Measurements from ENCODE around the gene SLC41A2. TPM values are rescaled to one million over a fixed set of nuclear protein-coding genes. Genes with fewer than 3 reads are reported as not detected.

Gene SLC41A2
- total and polyA plus RNA-seq, 9 of the 15 experiments (the other 6 are each of a cell fraction or from before 2014, with no cell fraction given), result 0.01 to 0.89 (median 0.16) TPM; not detected in 1

DNA sequence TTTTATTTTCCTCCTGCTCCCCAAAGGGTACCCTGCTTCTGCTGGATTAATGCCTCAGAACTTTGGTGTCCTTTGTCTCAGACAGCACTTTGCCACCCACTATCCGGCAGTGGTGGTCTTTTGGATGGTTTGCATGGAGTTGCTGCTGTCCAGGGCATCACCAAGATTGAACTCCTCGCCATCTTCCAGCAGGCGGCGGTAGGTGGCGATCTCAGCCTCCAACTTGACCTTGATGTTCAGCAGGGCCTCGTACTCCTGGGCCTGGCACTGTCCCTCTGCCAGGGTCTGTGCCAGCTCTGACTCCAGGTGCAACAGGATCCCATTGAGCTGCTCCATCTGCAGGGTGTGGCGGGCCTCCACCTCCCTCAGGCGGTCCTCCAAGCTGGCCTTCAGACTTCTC is 18.6 kb upstream of the SLC41A2 start:
- H3K79me2 ChIP-seq (ENCODE audit: control insufficient read depth, insufficient read depth, low read length), result no peaks in the 10 kb centered on the region
- ChIA-PET POLR2A (interaction anchor here (0.8 to 1.8 kb wide), 2 partner anchors 18 to 430 kb away, joined by 3 to 5 read pairs; no protein-coding TSS in a partner anchor), CTCF (ENCODE audit: low intra/inter-chr PET ratio) (no interaction called here)
- H3K9me1 ChIP-seq (ENCODE audit: control insufficient read depth, insufficient read depth, low read length), result no peaks in the 10 kb centered on the region
- H3K36me3 ChIP-seq (ENCODE audit: control insufficient read depth, insufficient read depth, low read length), result no peaks in the 10 kb centered on the region
- H3K9me3 ChIP-seq (replicated peaks; ENCODE audit: control insufficient read depth, insufficient read depth, low read depth, low read length), result no peaks in the 10 kb centered on the region
- no peak overlapping the region for H3K4me2 ChIP-seq (ENCODE audit: insufficient read depth, low read length)
- peak in 1 of 2 experiments; percentile 33; a peak in 1 of 4 replicates for TF ChIP-seq RAD21 (CRISPR knock-in tag; conservative IDR thresholded peaks at IDR 0.05 in 1 of 2, IDR thresholded peaks at IDR 0.05 in 1 of 2)
- TF ChIP-seq, protein P1, sequence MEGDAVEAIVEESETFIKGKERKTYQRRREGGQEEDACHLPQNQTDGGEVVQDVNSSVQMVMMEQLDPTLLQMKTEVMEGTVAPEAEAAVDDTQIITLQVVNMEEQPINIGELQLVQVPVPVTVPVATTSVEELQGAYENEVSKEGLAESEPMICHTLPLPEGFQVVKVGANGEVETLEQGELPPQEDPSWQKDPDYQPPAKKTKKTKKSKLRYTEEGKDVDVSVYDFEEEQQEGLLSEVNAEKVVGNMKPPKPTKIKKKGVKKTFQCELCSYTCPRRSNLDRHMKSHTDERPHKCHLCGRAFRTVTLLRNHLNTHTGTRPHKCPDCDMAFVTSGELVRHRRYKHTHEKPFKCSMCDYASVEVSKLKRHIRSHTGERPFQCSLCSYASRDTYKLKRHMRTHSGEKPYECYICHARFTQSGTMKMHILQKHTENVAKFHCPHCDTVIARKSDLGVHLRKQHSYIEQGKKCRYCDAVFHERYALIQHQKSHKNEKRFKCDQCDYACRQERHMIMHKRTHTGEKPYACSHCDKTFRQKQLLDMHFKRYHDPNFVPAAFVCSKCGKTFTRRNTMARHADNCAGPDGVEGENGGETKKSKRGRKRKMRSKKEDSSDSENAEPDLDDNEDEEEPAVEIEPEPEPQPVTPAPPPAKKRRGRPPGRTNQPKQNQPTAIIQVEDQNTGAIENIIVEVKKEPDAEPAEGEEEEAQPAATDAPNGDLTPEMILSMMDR (IDR thresholded peaks at IDR 0.05 in 2 of 3, conservative IDR thresholded peaks at IDR 0.05 in 1 of 3; ENCODE audit: insufficient read depth in 2 of 3, low read depth in 1 of 3, low read length in 3 of 3), result peak; percentile 28 to 50 (median 45); a peak in 3 of 6 replicates
- TF ChIP-seq, protein P2, sequence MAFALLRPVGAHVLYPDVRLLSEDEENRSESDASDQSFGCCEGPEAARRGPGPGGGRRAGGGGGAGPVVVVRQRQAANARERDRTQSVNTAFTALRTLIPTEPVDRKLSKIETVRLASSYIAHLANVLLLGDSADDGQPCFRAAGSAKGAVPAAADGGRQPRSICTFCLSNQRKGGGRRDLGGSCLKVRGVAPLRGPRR (CRISPR knock-in tag; IDR thresholded peaks at IDR 0.05), result no peak
- TF ChIP-seq ESRRA (IDR thresholded peaks at IDR 0.05; ENCODE audit: borderline replicate concordance, low read depth), result peak; percentile 60
- H3K4me3 ChIP-seq, result no peak overlapping the region
- in situ Hi-C loops (cut with MboI) (no loop called here), intact Hi-C loops (cut with micrococcal nuclease) (no loop called here)
- 12% methylated on average over 8 of the region's 8 CpGs for WGBS (ENCODE audit: insufficient coverage, low coverage, missing lambda C conversion rate)
- FAIRE-seq (no peak), ATAC-seq (no peak), DNase-seq (ENCODE audit: extremely low read depth in 1 of 4, low spot score in 3 of 4) (peak in 1 of 4 experiments; percentile 19)
- peaks cover 2 to 7% of the 10 kb centered on the region in 2 experiments; a peak in 1 of 5 replicates for H3K27me3 ChIP-seq (ENCODE audit: control insufficient read depth in 2 of 2, insufficient read depth in 2 of 2, low read length in 2 of 2)
- H3K9ac ChIP-seq (ENCODE audit: insufficient read depth in 1 of 2, low read depth in 2 of 2, low read length in 2 of 2), result no peak overlapping the region
- peaks cover 0 to 3% of the 10 kb centered on the region in 2 experiments; a peak in 1 of 5 replicates for H3K4me1 ChIP-seq (replicated peaks in 1 of 2; ENCODE audit: control insufficient read depth in 2 of 2, insufficient read depth in 2 of 2, low read length in 2 of 2)
- no peaks in the 10 kb centered on the region for H4K20me1 ChIP-seq (replicated peaks; ENCODE audit: control insufficient read depth, insufficient read depth, low read length)
- no peak overlapping the region for H2AFZ ChIP-seq (ENCODE audit: low read depth, low read length)
- H3K27ac ChIP-seq (ENCODE audit: extremely low read depth, low read depth, low read length), result no peak overlapping the region
- no TSS peak for BruUV-seq (replicated peaks)

Measured in K562 (cell line).